Ureter (tissue), 1 donor: ENCODE measurements around the gene RHOB. TPM values are rescaled to one million over a fixed set of nuclear protein-coding genes. Genes with fewer than 3 reads are reported as not detected.

Experiments
- DNase-seq: peaks from one replicate; pipeline ENCODE4 v3.0.0-alpha.2; 2020; ENCODE audit warnings: low spot score
- total RNA-seq: library from RNA; stranded (reverse); gene quantifications from one replicate; pipeline ENCODE4 v1.2.4, GENCODE V29; 2023
- donor health status: DM: yes; HTN: yes; CAD: no.

RHOB gene
- total RNA-seq, 1 donor from 2014 or later, result 304 TPM

- DNase-seq, result peak; percentile 30
Measured at GRCh38 chr2:20436716-20437470, 10.0 kb upstream of the RHOB start.

GRCh38 chr2:20438334-20439192 is 8.3 kb upstream of the RHOB start:
- peak; percentile 45 for DNase-seq

GRCh38 chr2:20439193-20439475 is 7.7 kb upstream of the RHOB start:
- DNase-seq, result peak; percentile 41

GRCh38 chr2:20439503-20439902 is 7.4 kb upstream of the RHOB start:
- peak; percentile 41 for DNase-seq

- DNase-seq, result peak; percentile 25
Measured at GRCh38 chr2:20440001-20440560, 6.8 kb upstream of the RHOB start.

GRCh38 chr2:20443276-20443920 is 3.5 kb upstream of the RHOB start:
- peak; percentile 42 for DNase-seq

- DNase-seq, result peak; percentile 43
Measured at GRCh38 chr2:20444101-20444992, 2.5 kb upstream of the RHOB start.

GRCh38 chr2:20444993-20445910 is 1.6 kb upstream of the RHOB start:
- peak; percentile 42 for DNase-seq

GRCh38 chr2:20446255-20446916 is 488 bp upstream of the RHOB start:
- DNase-seq, result peak; percentile 57

GRCh38 chr2:20447437-20448245 is 767 bp downstream of the RHOB start:
- peak; percentile 67 for DNase-seq

- DNase-seq, result no peak
Measured at GRCh38 chr2:20448246-20448976, 1.5 kb downstream of the RHOB start.

- DNase-seq, result no peak
Measured at GRCh38 chr2:20448977-20449306, 2.1 kb downstream of the RHOB start.

GRCh38 chr2:20449501-20450200 is 2.8 kb downstream of the RHOB start:
- no peak for DNase-seq

- peak; percentile 79 for DNase-seq
Measured at GRCh38 chr2:20450201-20450999, 3.5 kb downstream of the RHOB start.

- no peak for DNase-seq
Measured at GRCh38 chr2:20451000-20451290, 4.1 kb downstream of the RHOB start.

- DNase-seq, result no peak
Measured at GRCh38 chr2:20451341-20451740, 4.5 kb downstream of the RHOB start.
